Measurements from ENCODE around the gene OPN4.

DNA sequence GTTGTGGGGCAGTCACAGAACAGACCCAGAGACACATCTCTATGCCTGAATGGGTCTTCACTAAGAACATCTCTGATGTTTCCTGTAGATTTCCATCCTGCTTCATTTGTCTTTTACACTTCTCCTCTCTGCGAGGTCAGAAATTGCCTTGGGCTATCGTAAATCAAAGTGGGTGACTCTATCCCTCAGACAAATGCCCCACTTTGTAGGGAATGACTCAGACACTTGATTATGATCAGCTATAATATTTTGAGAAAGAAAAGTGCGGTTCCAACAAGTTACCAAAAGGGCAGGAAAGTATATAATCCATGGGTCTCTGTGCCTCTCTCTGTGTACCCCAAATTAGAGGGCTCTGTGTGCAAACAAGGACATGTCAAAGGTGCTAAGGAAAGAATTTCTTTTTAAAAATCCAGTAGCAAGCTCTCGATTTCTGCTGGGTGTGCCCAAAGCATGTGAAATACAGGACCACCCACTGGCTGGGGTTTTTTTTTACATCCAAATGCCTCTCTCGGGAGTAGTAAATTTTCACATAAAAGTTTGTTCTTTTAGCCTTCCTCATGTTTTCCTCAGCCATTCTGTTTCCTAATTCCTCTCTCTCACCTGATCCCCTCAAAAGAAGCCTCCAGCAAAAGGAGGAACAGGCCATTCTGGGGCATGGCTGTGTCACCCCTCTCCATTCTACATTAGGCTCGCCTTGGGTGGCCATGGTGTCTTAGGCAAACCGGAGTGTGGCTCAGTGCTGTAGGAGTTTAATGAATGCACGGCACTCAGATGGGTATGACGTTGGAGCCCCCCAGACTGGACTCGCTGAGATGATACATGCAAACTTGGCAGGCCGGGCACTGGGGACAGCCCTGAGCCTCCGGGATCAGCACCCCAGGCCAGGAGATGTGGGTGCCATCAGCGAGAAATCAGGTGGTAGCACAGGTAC lies 6.3 kb upstream of the OPN4 start:
- TF ChIP-seq, protein P1, sequence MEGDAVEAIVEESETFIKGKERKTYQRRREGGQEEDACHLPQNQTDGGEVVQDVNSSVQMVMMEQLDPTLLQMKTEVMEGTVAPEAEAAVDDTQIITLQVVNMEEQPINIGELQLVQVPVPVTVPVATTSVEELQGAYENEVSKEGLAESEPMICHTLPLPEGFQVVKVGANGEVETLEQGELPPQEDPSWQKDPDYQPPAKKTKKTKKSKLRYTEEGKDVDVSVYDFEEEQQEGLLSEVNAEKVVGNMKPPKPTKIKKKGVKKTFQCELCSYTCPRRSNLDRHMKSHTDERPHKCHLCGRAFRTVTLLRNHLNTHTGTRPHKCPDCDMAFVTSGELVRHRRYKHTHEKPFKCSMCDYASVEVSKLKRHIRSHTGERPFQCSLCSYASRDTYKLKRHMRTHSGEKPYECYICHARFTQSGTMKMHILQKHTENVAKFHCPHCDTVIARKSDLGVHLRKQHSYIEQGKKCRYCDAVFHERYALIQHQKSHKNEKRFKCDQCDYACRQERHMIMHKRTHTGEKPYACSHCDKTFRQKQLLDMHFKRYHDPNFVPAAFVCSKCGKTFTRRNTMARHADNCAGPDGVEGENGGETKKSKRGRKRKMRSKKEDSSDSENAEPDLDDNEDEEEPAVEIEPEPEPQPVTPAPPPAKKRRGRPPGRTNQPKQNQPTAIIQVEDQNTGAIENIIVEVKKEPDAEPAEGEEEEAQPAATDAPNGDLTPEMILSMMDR (conservative IDR thresholded peaks at IDR 0.05 in 1 of 2, IDR thresholded peaks at IDR 0.05 in 1 of 2; ENCODE audit: extremely low read depth in 1 of 2, insufficient read depth in 1 of 2, low read depth in 1 of 2, low read length in 2 of 2), result no peak
- no peak for TF ChIP-seq EZH2 (IDR thresholded peaks at IDR 0.05; ENCODE audit: borderline replicate concordance, low read length)
